Inferior parietal cortex (tissue), 1 donor: ENCODE measurements around the gene RALGAPA2.
A peak's percentile ranks its signal among the peaks of the same experiment; 100 is the strongest.
"Not testable (repeated sequence)": the region's sequence is repeated elsewhere in the genome, so short reads cannot be mapped to it uniquely, and the experiment has no call there.

Experiments used
- DNase-seq: peaks from one replicate; pipeline ENCODE4 v3.0.0-alpha.2; 2016; ENCODE audit errors: extremely low spot score

RALGAPA2 gene

GRCh38 chr20:20543348-20543747 lies 169.1 kb downstream of the RALGAPA2 start:
- DNase-seq: not testable (repeated sequence)

- DNase-seq: no peak
Measured at GRCh38 chr20:20536240-20536933, 176.1 kb downstream of the RALGAPA2 start.

GRCh38 chr20:20535051-20535450 lies 177.4 kb downstream of the RALGAPA2 start:
- no peak for DNase-seq

GRCh38 chr20:20531283-20531682 lies 181.2 kb downstream of the RALGAPA2 start:
- DNase-seq: no peak

GRCh38 chr20:20530428-20531151 lies 181.9 kb downstream of the RALGAPA2 start:
- peak; percentile 10 for DNase-seq

- no peak for DNase-seq
Measured at GRCh38 chr20:20529597-20529996, 182.8 kb downstream of the RALGAPA2 start.

GRCh38 chr20:20528861-20529260 lies 183.6 kb downstream of the RALGAPA2 start:
- no peak for DNase-seq

- no peak for DNase-seq
Measured at GRCh38 chr20:20527661-20528060, 184.8 kb downstream of the RALGAPA2 start.

GRCh38 chr20:20525756-20526155 lies 186.7 kb downstream of the RALGAPA2 start:
- peak; percentile 59 for DNase-seq

- DNase-seq: no peak
Measured at GRCh38 chr20:20525214-20525613, 187.2 kb downstream of the RALGAPA2 start.

- no peak for DNase-seq
Measured at GRCh38 chr20:20524756-20525155, 187.7 kb downstream of the RALGAPA2 start.

- no peak for DNase-seq
Measured at GRCh38 chr20:20521736-20522135, 190.7 kb downstream of the RALGAPA2 start.

GRCh38 chr20:20520776-20521175 lies 191.7 kb downstream of the RALGAPA2 start:
- no peak for DNase-seq

- no peak for DNase-seq
Measured at GRCh38 chr20:20519269-20519668, 193.2 kb downstream of the RALGAPA2 start.

- DNase-seq: no peak
Measured at GRCh38 chr20:20518263-20518662, 194.2 kb downstream of the RALGAPA2 start.

GRCh38 chr20:20517296-20517695 lies 195.1 kb downstream of the RALGAPA2 start:
- no peak for DNase-seq

GRCh38 chr20:20513720-20514119 lies 198.7 kb downstream of the RALGAPA2 start:
- no peak for DNase-seq

- DNase-seq: no peak
Measured at GRCh38 chr20:20505554-20505953, 206.9 kb downstream of the RALGAPA2 start.

GRCh38 chr20:20503777-20504530 lies 208.5 kb downstream of the RALGAPA2 start:
- DNase-seq: no peak

- no peak for DNase-seq
Measured at GRCh38 chr20:20501128-20501527, 211.3 kb downstream of the RALGAPA2 start.

GRCh38 chr20:20500312-20500711 lies 212.1 kb downstream of the RALGAPA2 start:
- no peak for DNase-seq

GRCh38 chr20:20499439-20499838 lies 213.0 kb downstream of the RALGAPA2 start:
- no peak for DNase-seq
